SU-DHL-6 (cell line): ENCODE measurements around the gene IL1R2.

ENCODE experiments used
- H2AFZ ChIP-seq: fragments of 200-600 bp; sonication (generic); 2 replicates; pipeline ENCODE4 v1.6.1; 2014; ENCODE audit warnings: low read depth, mild to moderate bottlenecking, moderate library complexity, mixed read lengths, antibody characterized with exemption, low read length; ENCODE audit not compliant: severe bottlenecking
- H3F3A ChIP-seq: fragments of 200-600 bp; shearing (Covaris generic); 2 replicates; pipeline ENCODE4 v1.6.0; 2016; ENCODE audit warnings: antibody characterized with exemption, mild to moderate bottlenecking; ENCODE audit not compliant: insufficient read depth
- H3K27ac ChIP-seq: fragments of 200-600 bp; sonication (generic); 2 replicates; pipeline ENCODE4 v1.5.1; 2016; ENCODE audit warnings: low read depth, mild to moderate bottlenecking, low read length, moderate library complexity, mixed read lengths
- H3K27me3 ChIP-seq: fragments of 200-600 bp; sonication (generic), shearing (Covaris generic); 2 replicates; pipeline ENCODE4 v1.6.0; 2014; ENCODE audit warnings: mild to moderate bottlenecking, low read length
- H3K36me3 ChIP-seq: fragments of 200-600 bp; sonication (generic); 2 replicates; pipeline ENCODE4 v1.6.1; 2014; ENCODE audit warnings: mild to moderate bottlenecking, low read length, mixed read lengths
- H3K4me2 ChIP-seq: fragments of 300-600, 200-600 bp; shearing (Covaris generic), sonication (generic); 2 replicates; pipeline ENCODE4 v1.6.0; 2014; ENCODE audit warnings: low read length, low read depth, mild to moderate bottlenecking; ENCODE audit not compliant: poor library complexity, severe bottlenecking
- H3K4me3 ChIP-seq: fragments of 200-600 bp; sonication (generic); 2 replicates; pipeline ENCODE4 v1.5.1; 2014; ENCODE audit warnings: antibody characterized with exemption, low read length, mild to moderate bottlenecking, mixed read lengths; ENCODE audit not compliant: insufficient read depth, poor library complexity, severe bottlenecking
- H3K79me2 ChIP-seq: fragments of 200-600 bp; sonication (generic); 2 replicates; pipeline ENCODE4 v1.6.1; 2014; ENCODE audit warnings: mild to moderate bottlenecking, low read length, moderate library complexity; ENCODE audit not compliant: insufficient read depth
- H3K9ac ChIP-seq: fragments of 200-600 bp; sonication (generic); 2 replicates; pipeline ENCODE4 v1.7.0; 2014; ENCODE audit warnings: mild to moderate bottlenecking, low read length
- H3K9me2 ChIP-seq: fragments of 200-600 bp; sonication (generic); replicated peaks from 2 replicates; pipeline ENCODE4 v1.6.1; 2014; ENCODE audit warnings: low read length; ENCODE audit not compliant: insufficient read depth
- H3K9me3 ChIP-seq: fragments of 200-600 bp; sonication (generic); 2 replicates; pipeline ENCODE4 v1.6.1; 2014; ENCODE audit warnings: low read length, mixed read lengths; ENCODE audit not compliant: insufficient read depth
- H4K20me1 ChIP-seq: fragments of 200-600 bp; sonication (generic); 2 replicates; pipeline ENCODE4 v1.6.1; 2014; ENCODE audit warnings: low read depth, mild to moderate bottlenecking, antibody characterized with exemption, low read length, moderate library complexity, mixed read lengths
- CTCF ChIP-seq: fragments of 200-600 bp; sonication (generic); IDR thresholded peaks from one replicate; pipeline ENCODE4 v1.5.1; 2017; ENCODE audit warnings: antibody characterized with exemption, mild to moderate bottlenecking, low read length, moderate library complexity; ENCODE audit not compliant: insufficient read depth, poor library complexity, severe bottlenecking
- EZH2phosphoT487 ChIP-seq: fragments of 200-600 bp; sonication (generic), shearing (Covaris generic); conservative IDR thresholded peaks from 2 replicates; pipeline ENCODE4 v1.6.1; 2018; ENCODE audit warnings: mild to moderate bottlenecking, antibody characterized with exemption, low read length, moderate library complexity, mixed read lengths

The IL1R2 gene

GRCh38 chr2:102008490-102008889, 16.7 kb downstream of the IL1R2 start:
- no peaks in the 10 kb centered on the region for H3K9me2 ChIP-seq
- H3K4me3 ChIP-seq = no peak overlapping the region
- no peaks in the 10 kb centered on the region for H3F3A ChIP-seq
- H4K20me1 ChIP-seq = no peaks in the 10 kb centered on the region
- no peak overlapping the region for H3K4me2 ChIP-seq
- H2AFZ ChIP-seq = no peak overlapping the region
- H3K79me2 ChIP-seq = no peaks in the 10 kb centered on the region
- H3K27me3 ChIP-seq = no peaks in the 10 kb centered on the region
- no peaks in the 10 kb centered on the region for H3K9me3 ChIP-seq
- no peak overlapping the region for H3K27ac ChIP-seq
- H3K36me3 ChIP-seq = no peaks in the 10 kb centered on the region
- TF ChIP-seq EZH2phosphoT487 (no peak), CTCF (no peak)
- no peak overlapping the region for H3K9ac ChIP-seq

- Histone ChIP-seq H2AFZ (no peak overlapping the region), H3K4me3 (no peak overlapping the region), H4K20me1 (no peaks in the 10 kb centered on the region), H3F3A (no peaks in the 10 kb centered on the region), H3K9me2 (no peaks in the 10 kb centered on the region), H3K79me2 (no peaks in the 10 kb centered on the region), H3K9ac (no peak overlapping the region), H3K9me3 (no peaks in the 10 kb centered on the region), H3K27me3 (no peaks in the 10 kb centered on the region), H3K36me3 (no peaks in the 10 kb centered on the region), H3K27ac (no peak overlapping the region), H3K4me2 (no peak overlapping the region)
- TF ChIP-seq EZH2phosphoT487 (no peak), CTCF (no peak)
These were observed 17.8 kb downstream of the IL1R2 start for GRCh38 chr2:102009557-102009956.

GRCh38 chr2:102010902-102011301, 19.1 kb downstream of the IL1R2 start:
- Histone ChIP-seq H3K4me2 (no peak overlapping the region), H3K27ac (no peak overlapping the region), H3K36me3 (no peaks in the 10 kb centered on the region), H3F3A (no peaks in the 10 kb centered on the region), H3K9ac (no peak overlapping the region), H3K27me3 (no peaks in the 10 kb centered on the region), H3K4me3 (no peak overlapping the region), H4K20me1 (no peaks in the 10 kb centered on the region), H3K9me2 (no peaks in the 10 kb centered on the region), H3K79me2 (no peaks in the 10 kb centered on the region), H2AFZ (no peak overlapping the region), H3K9me3 (no peaks in the 10 kb centered on the region)
- no peak for TF ChIP-seq CTCF
- TF ChIP-seq EZH2phosphoT487 = no peak
